Esophagus muscularis mucosa (tissue), 4 donors: ENCODE data around the gene ARL10.

Experiments
- EP300 ChIP-seq: sonication (generic); formaldehyde crosslinking; IDR thresholded peaks from one replicate; pipeline ENCODE4 v1.6.1; 2017; ENCODE audit warnings: antibody characterized with exemption
- POLR2AphosphoS5 ChIP-seq, 2 donors: sonication (generic); formaldehyde crosslinking; IDR thresholded peaks; one replicate each; pipeline ENCODE4 v1.6.1; 2017; ENCODE audit warnings: antibody characterized with exemption in 2 of 2
- TF ChIP-seq, protein P1 (sequence below), 3 experiments: fragments of 200-600 bp in 2 of 3; fragments of 450-650 bp in 1 of 3; sonication (generic) in 2 of 3; IDR thresholded peaks; one replicate each; pipeline ENCODE4 v1.5.1; 2017 to 2019; ENCODE audit warnings: antibody characterized with exemption in 3 of 3, mild to moderate bottlenecking in 2 of 3, moderate library complexity in 1 of 3

DNA sequence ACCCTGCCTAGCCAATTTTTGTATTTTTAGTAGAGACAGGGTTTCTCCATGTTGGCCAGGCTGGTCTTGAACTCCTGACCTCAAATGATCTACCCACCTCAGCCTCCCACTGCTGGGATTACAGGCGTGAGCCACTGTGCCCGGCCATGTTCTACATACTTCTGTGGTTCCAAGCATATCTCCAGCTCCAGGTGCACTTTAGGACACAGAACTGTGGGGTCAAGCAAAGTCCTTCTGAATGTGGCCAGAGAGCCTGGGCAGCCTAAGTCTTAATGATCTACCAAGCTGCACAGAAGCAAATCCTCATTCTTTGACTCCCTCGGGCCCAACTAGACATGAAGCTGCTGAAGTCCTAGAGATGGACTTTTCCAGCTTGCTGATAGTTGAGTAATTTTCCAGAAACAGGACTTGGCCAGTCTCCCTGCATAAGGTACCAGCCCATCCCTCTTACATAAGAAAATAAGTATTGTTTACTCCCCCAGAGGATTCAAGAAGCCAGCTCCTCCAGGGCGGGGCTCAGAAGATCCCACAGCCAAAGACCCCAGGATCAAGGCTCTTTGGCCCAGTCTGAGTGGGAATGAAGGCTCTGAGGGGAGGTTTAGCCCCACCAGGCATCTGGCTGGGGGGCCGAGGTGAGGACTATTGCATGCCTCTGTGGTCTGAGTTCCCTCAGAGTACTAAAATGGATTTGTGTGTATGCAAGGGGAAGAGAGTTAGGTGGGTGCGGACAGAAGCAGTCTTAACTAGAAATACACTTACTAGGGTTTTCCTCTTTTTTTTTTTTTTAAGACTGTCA, 42.4 kb downstream of the ARL10 start:
- TF ChIP-seq, protein P1, sequence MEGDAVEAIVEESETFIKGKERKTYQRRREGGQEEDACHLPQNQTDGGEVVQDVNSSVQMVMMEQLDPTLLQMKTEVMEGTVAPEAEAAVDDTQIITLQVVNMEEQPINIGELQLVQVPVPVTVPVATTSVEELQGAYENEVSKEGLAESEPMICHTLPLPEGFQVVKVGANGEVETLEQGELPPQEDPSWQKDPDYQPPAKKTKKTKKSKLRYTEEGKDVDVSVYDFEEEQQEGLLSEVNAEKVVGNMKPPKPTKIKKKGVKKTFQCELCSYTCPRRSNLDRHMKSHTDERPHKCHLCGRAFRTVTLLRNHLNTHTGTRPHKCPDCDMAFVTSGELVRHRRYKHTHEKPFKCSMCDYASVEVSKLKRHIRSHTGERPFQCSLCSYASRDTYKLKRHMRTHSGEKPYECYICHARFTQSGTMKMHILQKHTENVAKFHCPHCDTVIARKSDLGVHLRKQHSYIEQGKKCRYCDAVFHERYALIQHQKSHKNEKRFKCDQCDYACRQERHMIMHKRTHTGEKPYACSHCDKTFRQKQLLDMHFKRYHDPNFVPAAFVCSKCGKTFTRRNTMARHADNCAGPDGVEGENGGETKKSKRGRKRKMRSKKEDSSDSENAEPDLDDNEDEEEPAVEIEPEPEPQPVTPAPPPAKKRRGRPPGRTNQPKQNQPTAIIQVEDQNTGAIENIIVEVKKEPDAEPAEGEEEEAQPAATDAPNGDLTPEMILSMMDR (IDR thresholded peaks at IDR 0.05), result no peak
- no peak for TF ChIP-seq EP300
- TF ChIP-seq POLR2AphosphoS5 (IDR thresholded peaks at IDR 0.05), result no peak
